Omental fat pad (tissue), 4 donors: ENCODE data around the gene MZT2A. TPM values are rescaled to one million over a fixed set of nuclear protein-coding genes. Genes with fewer than 3 reads are reported as not detected.
"Not testable (repeated sequence)": the region's sequence is repeated elsewhere in the genome, so short reads cannot be mapped to it uniquely, and the experiment has no call there.

Source experiments
- ATAC-seq: fragments of 150-250 bp; one replicate; pipeline ENCODE4 v1.9.1; 2016; ENCODE audit warnings: mild to moderate bottlenecking, moderate library complexity; ENCODE audit not compliant: low FRiP score
- DNase-seq: peaks from one replicate; pipeline ENCODE4 v3.0.0-alpha.2; 2019; ENCODE audit warnings: low spot score
- total RNA-seq, 4 donors: library from RNA; depleted of rRNA; stranded (reverse); fragments of >200 nt; gene quantifications; one replicate each; pipeline ENCODE4 v1.1.0, GENCODE V29; 2016
- TF ChIP-seq, protein P1 (sequence below), 3 donors: fragments of 450-650 bp; IDR thresholded peaks; one replicate each; pipeline ENCODE4 v1.5.1; 2016 to 2017; ENCODE audit warnings: antibody characterized with exemption in 3 of 3, mild to moderate bottlenecking in 3 of 3, moderate library complexity in 2 of 3

The MZT2A gene
- total RNA-seq, 4 donors from 2014 or later: 21.8 to 39.7 (median 26.0) TPM

DNA sequence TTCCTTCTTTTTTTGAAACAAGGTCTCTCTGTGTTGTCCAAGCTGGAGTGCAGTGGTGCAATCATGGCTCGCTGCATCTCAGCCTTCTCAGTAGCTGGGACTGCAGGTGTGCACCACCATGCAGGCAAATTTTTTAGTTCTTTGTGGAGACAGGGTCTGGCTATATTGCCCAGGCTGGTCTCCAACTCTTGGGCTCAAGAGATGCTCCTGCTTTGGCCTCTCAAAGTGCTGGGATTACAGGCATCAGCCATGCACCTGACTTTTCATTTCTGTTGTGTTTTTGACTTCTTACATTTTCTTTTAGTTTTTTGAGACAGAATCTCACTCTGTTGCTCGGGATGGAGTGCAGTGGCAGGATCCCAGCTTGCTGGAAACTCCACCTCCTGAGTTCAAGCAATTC lies 33.1 kb upstream of the MZT2A start:
- not testable (repeated sequence) for ATAC-seq, DNase-seq

DNA sequence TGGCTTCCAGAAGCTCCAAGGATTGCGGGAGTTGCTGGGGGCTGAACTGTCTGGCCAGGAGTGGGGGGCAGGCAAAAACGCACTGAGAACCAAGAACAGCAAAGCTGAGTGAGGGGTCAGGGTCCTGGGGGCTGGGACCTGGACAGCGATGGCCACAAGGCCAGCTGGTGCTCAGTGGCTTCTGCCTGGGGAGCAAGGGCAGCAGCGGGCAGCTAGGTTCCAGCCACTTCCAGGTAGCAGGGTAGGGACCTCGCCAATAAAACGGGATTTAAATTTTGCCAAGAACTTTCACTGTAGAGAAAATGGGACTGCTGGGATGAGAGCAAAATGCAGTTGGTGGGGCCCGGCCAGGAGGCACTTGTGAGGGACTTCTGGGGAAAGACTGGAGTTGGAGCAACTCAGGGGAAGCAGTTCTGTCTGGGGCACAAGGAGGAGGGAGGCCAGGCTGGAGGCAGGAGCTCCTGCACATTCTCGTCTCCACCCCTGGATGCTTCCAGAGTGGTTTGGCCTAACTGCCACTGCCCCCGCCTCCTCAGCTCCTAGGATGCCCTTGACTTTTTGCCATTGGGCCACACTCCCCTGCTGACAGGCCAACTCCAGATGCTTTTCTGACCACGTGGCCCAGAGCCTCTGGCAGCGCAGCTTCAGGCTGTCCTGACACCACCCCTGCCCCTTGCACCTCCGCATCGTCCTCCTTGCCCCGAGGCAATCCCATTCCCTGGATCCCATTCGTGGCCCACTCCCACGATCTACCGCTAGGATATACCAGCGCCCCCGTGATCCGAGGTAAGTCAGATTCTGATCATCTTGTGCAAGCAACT lies 30.0 kb upstream of the MZT2A start:
- no peak for ATAC-seq
- TF ChIP-seq, protein P1, sequence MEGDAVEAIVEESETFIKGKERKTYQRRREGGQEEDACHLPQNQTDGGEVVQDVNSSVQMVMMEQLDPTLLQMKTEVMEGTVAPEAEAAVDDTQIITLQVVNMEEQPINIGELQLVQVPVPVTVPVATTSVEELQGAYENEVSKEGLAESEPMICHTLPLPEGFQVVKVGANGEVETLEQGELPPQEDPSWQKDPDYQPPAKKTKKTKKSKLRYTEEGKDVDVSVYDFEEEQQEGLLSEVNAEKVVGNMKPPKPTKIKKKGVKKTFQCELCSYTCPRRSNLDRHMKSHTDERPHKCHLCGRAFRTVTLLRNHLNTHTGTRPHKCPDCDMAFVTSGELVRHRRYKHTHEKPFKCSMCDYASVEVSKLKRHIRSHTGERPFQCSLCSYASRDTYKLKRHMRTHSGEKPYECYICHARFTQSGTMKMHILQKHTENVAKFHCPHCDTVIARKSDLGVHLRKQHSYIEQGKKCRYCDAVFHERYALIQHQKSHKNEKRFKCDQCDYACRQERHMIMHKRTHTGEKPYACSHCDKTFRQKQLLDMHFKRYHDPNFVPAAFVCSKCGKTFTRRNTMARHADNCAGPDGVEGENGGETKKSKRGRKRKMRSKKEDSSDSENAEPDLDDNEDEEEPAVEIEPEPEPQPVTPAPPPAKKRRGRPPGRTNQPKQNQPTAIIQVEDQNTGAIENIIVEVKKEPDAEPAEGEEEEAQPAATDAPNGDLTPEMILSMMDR (IDR thresholded peaks at IDR 0.05): no peak
- no peak for DNase-seq

DNA sequence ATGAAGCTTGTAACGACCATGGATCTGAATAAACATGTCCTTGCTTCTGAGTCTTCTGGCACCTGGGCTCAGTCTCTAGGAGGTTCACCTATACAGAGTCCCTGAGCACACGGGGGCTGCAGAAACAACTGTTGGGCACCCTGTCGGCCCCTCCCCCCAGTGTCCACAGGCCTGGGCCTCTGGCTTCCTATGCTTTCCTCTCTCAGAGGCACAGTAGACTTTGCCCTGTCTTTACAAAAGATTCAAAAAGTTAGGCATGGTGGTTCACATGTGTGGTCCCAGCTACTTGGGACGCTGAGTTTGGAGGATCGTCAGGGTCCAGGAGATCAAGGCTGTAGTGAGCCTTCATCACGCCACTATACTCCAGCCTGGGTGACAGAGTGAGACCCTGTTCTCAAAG lies 29.3 kb upstream of the MZT2A start:
- ATAC-seq, DNase-seq: not testable (repeated sequence)

DNA sequence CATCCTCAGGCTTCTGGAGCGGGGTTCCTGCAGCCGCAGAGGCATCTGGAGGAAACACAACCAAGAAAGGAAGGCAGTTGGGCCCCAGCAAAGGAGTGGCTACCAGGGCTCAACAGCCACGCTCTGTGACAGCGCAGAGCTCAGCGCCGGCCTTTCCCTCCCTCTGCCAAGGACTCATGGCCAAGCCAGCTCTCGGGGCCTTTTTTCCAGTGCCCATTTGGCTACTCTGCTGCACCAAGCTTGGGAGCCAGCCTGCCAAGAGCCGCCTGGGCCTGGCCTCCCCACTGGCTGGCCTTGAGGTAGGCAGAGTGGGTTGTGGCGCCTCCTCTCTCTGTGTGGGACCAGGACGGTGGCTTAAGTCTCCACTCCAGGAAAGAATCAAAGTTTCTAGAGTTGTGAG lies 28.3 kb upstream of the MZT2A start:
- TF ChIP-seq, protein P1 (IDR thresholded peaks at IDR 0.05): no peak
- no peak for ATAC-seq
- no peak for DNase-seq

DNA sequence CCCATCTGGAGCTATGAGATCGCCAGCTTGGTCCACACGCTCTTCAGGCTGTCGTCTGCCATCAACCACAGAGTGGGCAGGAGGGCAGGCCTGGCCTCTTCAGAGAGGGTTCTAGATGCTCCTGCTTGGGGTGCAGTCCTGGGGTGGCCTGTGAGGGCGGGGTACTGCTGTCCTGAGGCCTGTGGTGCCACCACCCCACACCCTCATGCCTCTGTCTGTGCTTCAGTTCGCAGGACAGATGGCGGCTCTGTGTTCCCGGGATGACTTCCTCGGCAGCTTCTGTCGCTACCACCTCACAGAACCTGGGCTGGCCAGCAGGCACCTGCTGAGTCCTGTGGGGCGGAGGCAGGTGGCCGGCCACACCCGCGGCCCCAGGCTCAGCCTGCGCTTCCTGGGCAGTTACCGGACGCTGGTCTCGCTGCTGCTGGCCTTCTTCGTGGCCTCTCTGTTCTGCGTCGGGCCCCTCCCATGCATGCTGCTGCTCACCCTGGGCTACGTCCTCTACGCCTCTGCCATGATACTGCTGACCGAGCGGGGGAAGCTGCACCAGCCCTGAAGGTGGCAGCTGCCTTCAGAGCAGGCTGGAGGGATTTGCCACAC lies 27.8 kb upstream of the MZT2A start:
- DNase-seq, ATAC-seq: not testable (repeated sequence)

DNA sequence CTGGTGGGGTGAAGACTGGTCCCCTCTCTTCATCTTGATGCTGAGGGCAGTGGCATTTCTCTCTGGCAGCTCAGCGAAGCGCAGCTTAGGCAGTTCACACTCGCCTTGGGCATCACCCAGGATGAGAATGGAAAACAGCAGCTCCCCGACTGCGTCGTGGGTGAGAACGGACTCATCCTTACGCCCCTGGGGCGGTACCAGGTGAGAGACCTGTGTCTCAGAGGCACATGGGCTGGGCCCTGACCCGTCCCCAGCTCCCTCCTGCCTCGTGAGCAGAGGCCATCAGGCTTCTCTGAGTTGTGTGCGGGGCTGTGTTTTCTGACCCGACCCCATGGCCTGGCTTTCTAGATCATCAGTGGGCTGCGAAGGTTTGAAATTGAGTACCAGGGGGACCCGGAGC lies 27.3 kb upstream of the MZT2A start:
- ATAC-seq (no peak), DNase-seq (no peak)
- TF ChIP-seq, protein P1 (IDR thresholded peaks at IDR 0.05): no peak

DNA sequence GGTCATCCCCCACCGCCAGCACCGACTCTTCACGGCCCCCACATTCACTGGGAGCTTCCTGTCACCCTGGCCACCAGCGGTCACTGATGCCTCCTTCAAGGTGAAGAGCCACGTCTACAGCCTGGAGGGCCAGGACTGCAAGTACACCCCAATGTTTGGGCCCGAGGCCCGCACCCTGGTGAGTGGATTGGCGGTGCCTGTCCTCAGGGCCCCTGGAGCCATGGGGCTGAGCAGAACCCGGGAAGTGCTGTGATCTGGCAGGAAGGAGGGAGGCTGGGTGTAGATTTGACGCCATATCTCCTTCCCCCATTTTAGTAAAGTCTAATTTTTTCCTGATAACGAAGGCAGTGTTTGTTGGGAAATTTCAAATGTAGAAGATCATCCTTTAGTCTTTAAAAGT lies 26.3 kb upstream of the MZT2A start:
- not testable (repeated sequence) for ATAC-seq, DNase-seq

DNA sequence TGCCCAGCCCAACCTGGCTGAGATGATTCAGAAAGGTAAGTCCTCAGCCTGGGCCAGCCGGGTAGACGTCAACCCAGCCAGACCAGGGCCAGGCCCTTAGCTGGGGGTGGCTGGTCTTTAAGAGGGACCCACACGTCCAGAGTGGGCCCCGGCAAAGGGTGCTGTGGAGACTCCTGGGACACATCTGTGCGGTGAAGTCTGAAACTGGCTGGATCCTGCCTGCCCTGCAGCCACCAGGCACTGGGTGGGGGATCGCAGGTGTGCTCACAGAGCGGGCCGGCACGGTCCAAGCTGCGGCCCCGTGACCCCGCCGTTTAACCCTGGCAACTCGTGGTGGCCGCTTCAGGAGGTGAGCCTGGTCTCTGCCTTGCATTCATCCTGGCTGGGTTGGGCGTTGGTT lies 25.7 kb upstream of the MZT2A start:
- ATAC-seq, DNase-seq: not testable (repeated sequence)

DNA sequence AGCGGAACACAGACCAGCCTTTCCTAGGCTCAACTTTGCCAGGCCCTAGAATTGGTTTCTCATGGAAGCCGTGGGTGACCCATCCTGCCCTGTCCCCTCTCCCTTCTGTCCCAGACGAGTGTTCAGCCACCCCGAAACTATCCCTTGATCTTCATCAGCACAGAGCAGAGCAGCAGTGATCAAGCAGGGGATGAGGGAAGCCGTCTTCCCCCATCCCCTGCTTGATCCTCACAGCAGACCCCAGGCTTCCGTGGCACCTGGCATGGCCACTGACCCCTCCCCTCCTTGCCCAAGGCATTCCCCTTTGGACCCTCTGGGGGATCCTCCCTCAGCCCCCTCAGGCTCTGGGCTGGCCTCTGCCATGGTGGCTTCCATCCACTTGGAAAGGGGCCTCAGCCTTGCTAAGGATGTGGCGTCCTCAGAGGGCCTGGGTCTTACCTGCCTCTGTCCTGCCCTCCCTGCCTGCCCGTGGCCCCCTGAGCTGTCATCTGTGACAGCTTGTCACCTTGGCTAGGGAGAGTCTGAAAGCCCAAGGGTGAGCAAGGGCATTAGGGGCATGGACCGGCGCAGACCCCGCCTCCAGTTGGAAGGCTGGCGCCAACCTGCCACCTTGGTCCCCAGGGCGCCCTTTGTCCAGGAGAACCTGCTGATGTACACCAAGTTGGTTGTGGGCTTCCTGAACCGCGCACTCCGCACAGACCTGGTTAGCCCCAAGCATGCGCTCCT lies 25.1 kb upstream of the MZT2A start:
- TF ChIP-seq, protein P1 (IDR thresholded peaks at IDR 0.05): no peak
- ATAC-seq (no peak), DNase-seq (no peak)

- ATAC-seq, DNase-seq: not testable (repeated sequence)
These were observed 24.4 kb upstream of the MZT2A start for GRCh38 chr2:131516621-131517020.
